Lung (tissue), 12 donors: ENCODE measurements around the gene AKAP13. TPM values are rescaled to one million over a fixed set of nuclear protein-coding genes. Genes with fewer than 3 reads are reported as not detected.
"Not testable (repeated sequence)": the region's sequence is repeated elsewhere in the genome, so short reads cannot be mapped to it uniquely, and the experiment has no call there.

Experiments
- ATAC-seq: fragments of 200-7000 bp; cut with Tn5 transposase; one replicate; pipeline ENCODE4 v1.9.1; 2020; ENCODE audit warnings: moderate number of reproducible peaks; ENCODE audit not compliant: insufficient read depth, low FRiP score
- DNase-seq, 3 donors: peaks; one replicate each; pipeline ENCODE4 v3.0.0-alpha.2; 2013 to 2017
- H3K27ac ChIP-seq, 2 donors: one replicate each; pipeline ENCODE4 v1.5.1; 2013; ENCODE audit warnings: mild to moderate bottlenecking in 2 of 2, moderate library complexity in 2 of 2, control low read depth in 1 of 2, inconsistent platforms in 1 of 2, low read depth in 1 of 2, low read length in 1 of 2
- H3K27me3 ChIP-seq, 3 donors: one replicate each; pipeline ENCODE4 v1.5.1; 2013; ENCODE audit warnings: low read length in 2 of 3; ENCODE audit not compliant: control insufficient read depth in 3 of 3, insufficient read depth in 3 of 3
- H3K36me3 ChIP-seq, 4 donors: one replicate each; pipeline ENCODE4 v1.5.1; 2013; ENCODE audit warnings: low read length in 4 of 4, mild to moderate bottlenecking in 1 of 4, moderate library complexity in 1 of 4; ENCODE audit not compliant: control insufficient read depth in 4 of 4, insufficient read depth in 4 of 4
- H3K4me1 ChIP-seq, 5 donors: one replicate each; pipeline ENCODE4 v1.5.1; 2013; ENCODE audit warnings: low read length in 5 of 5, mild to moderate bottlenecking in 2 of 5, moderate library complexity in 1 of 5; ENCODE audit not compliant: control insufficient read depth in 5 of 5, insufficient read depth in 5 of 5
- H3K4me3 ChIP-seq: one replicate; pipeline ENCODE4 v1.5.1; 2013; ENCODE audit warnings: mild to moderate bottlenecking, control low read depth, moderate library complexity
- H3K9ac ChIP-seq, 2 donors: one replicate each; pipeline ENCODE4 v1.5.1; 2013; ENCODE audit warnings: low read length in 2 of 2, control low read depth in 1 of 2; ENCODE audit not compliant: insufficient read depth in 1 of 2
- H3K9me3 ChIP-seq, 4 donors: one replicate each; pipeline ENCODE4 v1.5.1; 2013; ENCODE audit warnings: low read length in 3 of 4, mild to moderate bottlenecking in 1 of 4, moderate library complexity in 1 of 4; ENCODE audit not compliant: control insufficient read depth in 4 of 4, insufficient read depth in 3 of 4
- CTCF ChIP-seq: IDR thresholded peaks from 2 replicates; pipeline ENCODE4 v1.5.1; 2012; ENCODE audit warnings: mild to moderate bottlenecking; ENCODE audit errors: control extremely low read depth, extremely low read depth
- WGBS, 2 donors: extraction: QIAGEN DNeasy Blood & Tissue Kit; methylation state at CpG; one replicate each; pipeline ENCODE4 v1.1.7; 2013; 5-methylcytosine and 5-hydroxymethylcytosine counted together
- polyA plus RNA-seq, 2 donors: library from polyadenylated mRNA; stranded (reverse); fragments of 200-250 nt; gene quantifications; one replicate each; pipeline ENCODE4 v1.2.1, GENCODE V29; 2013
- total RNA-seq, 2 donors: library from RNA; depleted of rRNA in 1 of 2; stranded (reverse); fragments of >200 nt in 1 of 2; gene quantifications; one replicate each; pipeline ENCODE4 v1.2.1, GENCODE V29; 2014 to 2021
- donor health status: control.
- donor health status: control.
- donor health status: Bipolar disorder and iron deficiency.
- donor health status: healthy.
- donor health status: DM: yes; HTN: yes; CAD: no.

The AKAP13 gene
- total and polyA plus RNA-seq, 4 donors = 102 to 1,115 (median 259) TPM

GRCh38 chr15:85531083-85531482 lies 150.7 kb downstream of the AKAP13 start:
- no peak for TF ChIP-seq CTCF
- H3K4me1 ChIP-seq = peaks cover 0 to 35% (median 11%) of the 10 kb centered on the region in 5 donors

GRCh38 chr15:85532689-85533088 lies 152.3 kb downstream of the AKAP13 start:
- H3K27ac ChIP-seq = no peak overlapping the region
- H3K27me3 ChIP-seq = no peaks in the 10 kb centered on the region
- WGBS, 2 donors = 57 to 77% methylated on average over 3 of the region's 3 CpGs
- no peak overlapping the region for H3K4me3 ChIP-seq
- H3K9ac ChIP-seq = no peak overlapping the region
- no peak for TF ChIP-seq CTCF
- H3K36me3 ChIP-seq = peaks cover 0 to 15% (median 8%) of the 10 kb centered on the region in 4 donors
- H3K9me3 ChIP-seq = no peaks in the 10 kb centered on the region
- no peak for DNase-seq
- H3K4me1 ChIP-seq = peaks cover 0 to 25% (median 8%) of the 10 kb centered on the region in 5 donors
- ATAC-seq = peak; percentile 36

More at GRCh38 chr15:85531083-85531482, 150.7 kb downstream of the AKAP13 start:
- no peak overlapping the region for H3K9ac ChIP-seq
- WGBS, 2 donors = 78 to 88% methylated on average over 4 of the region's 4 CpGs
- no peak for ATAC-seq
- H3K27ac ChIP-seq = peak overlapping the region in 1 of 2 donors; percentile 14
- no peak for DNase-seq
- no peaks in the 10 kb centered on the region for H3K27me3 ChIP-seq
- H3K4me3 ChIP-seq = no peak overlapping the region
- H3K36me3 ChIP-seq = peaks cover 0 to 15% (median 8%) of the 10 kb centered on the region in 4 donors
- H3K9me3 ChIP-seq = no peaks in the 10 kb centered on the region

- Histone ChIP-seq H3K4me1 (peaks cover 0 to 18% (median 0%) of the 10 kb centered on the region in 5 donors), H3K9me3 (no peaks in the 10 kb centered on the region), H3K27me3 (no peaks in the 10 kb centered on the region), H3K9ac (no peak overlapping the region), H3K36me3 (peaks cover 0 to 15% (median 11%) of the 10 kb centered on the region in 4 donors), H3K27ac (peak overlapping the region in 1 of 2 donors; percentile 66), H3K4me3 (no peak overlapping the region)
- DNase-seq (no peak), ATAC-seq (peak; percentile 59)
- WGBS, 2 donors = 45 to 47% methylated on average over 2 of the region's 2 CpGs
- TF ChIP-seq CTCF = no peak
Measured at GRCh38 chr15:85534031-85534430, 153.6 kb downstream of the AKAP13 start.

- H3K4me1 ChIP-seq = peaks cover 0 to 18% (median 2%) of the 10 kb centered on the region in 5 donors
Measured at GRCh38 chr15:85535533-85536330, 155.3 kb downstream of the AKAP13 start.

More at GRCh38 chr15:85535533-85536330, 155.3 kb downstream of the AKAP13 start:
- not testable (repeated sequence) for H3K4me3 ChIP-seq, H3K27me3 ChIP-seq, H3K9me3 ChIP-seq, ATAC-seq, DNase-seq, H3K9ac ChIP-seq
- Histone ChIP-seq H3K36me3 (peaks cover 0 to 14% (median 10%) of the 10 kb centered on the region in 4 donors), H3K27ac (peak overlapping the region in 1 of 2 donors; percentile 22)
- WGBS, 2 donors = 26 to 49% methylated on average over 7 of the region's 7 CpGs
